ENCODE results near the gene MRPL40. TPM values are rescaled to one million over a fixed set of nuclear protein-coding genes. Genes with fewer than 3 reads are reported as not detected.

The MRPL40 gene
- polyA plus RNA-seq, 4 donors = 25.2 to 33.5 (median 28.9) TPM

- 94 to 95% (median 95%) methylated on average over 8 of the region's 8 CpGs for WGBS, 3 donors
- no peaks in the 10 kb centered on the region for H3K9me3 ChIP-seq (ENCODE audit: control insufficient read depth in 2 of 2, insufficient read depth in 1 of 2, low read depth in 1 of 2, low read length in 1 of 2)
- FAIRE-seq = no peak
Measured at GRCh38 chr22:19394274-19395050, 37.9 kb upstream of the MRPL40 start.

DNA sequence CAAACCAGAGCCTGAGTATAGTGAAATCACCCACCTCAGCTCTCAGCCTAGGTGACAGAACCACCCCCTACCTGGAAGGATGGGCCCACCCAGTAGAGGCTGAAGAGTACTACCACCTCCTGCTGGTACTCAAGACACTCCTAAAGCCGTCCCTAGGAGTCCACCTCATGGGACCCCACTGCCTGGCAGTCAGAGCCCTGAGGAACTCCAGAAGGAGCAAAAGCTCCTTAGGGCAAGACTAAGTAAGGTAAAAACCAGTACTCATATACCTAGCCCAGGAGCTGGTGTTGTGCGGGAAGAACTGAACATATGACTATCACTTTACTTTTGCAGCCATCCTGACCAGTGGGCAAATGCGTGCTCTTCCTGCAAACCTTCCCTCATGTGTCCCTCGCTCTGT lies 37.1 kb upstream of the MRPL40 start:
- Histone ChIP-seq H3K4me3 (ENCODE audit: low read depth in 1 of 3, low read length in 3 of 3) (no peak overlapping the region), H3K36me3 (ENCODE audit: control insufficient read depth in 3 of 3, insufficient read depth in 2 of 3, low read depth in 1 of 3, low read length in 3 of 3) (peaks cover 9 to 73% (median 24%) of the 10 kb centered on the region in 3 donors), H3K27me3 (ENCODE audit: control insufficient read depth in 3 of 3, insufficient read depth in 3 of 3, low read length in 3 of 3) (no peaks in the 10 kb centered on the region), H3K4me1 (ENCODE audit: control insufficient read depth in 3 of 3, insufficient read depth in 2 of 3, low read depth in 1 of 3, low read length in 2 of 3) (no peaks in the 10 kb centered on the region), H3K9me3 (ENCODE audit: control insufficient read depth in 2 of 2, insufficient read depth in 1 of 2, low read depth in 1 of 2, low read length in 1 of 2) (no peaks in the 10 kb centered on the region), H3K27ac (ENCODE audit: low read depth in 1 of 3, low read length in 2 of 3) (no peak overlapping the region)
- FAIRE-seq (no peak), DNase-seq (no peak)
- 95 to 100% (median 96%) methylated on average over 4 of the region's 4 CpGs for WGBS, 3 donors

More at GRCh38 chr22:19394274-19395050, 37.9 kb upstream of the MRPL40 start:
- Histone ChIP-seq H3K27ac (ENCODE audit: low read depth in 1 of 3, low read length in 2 of 3) (no peak overlapping the region), H3K36me3 (ENCODE audit: control insufficient read depth in 3 of 3, insufficient read depth in 2 of 3, low read depth in 1 of 3, low read length in 3 of 3) (peaks cover 9 to 80% (median 27%) of the 10 kb centered on the region in 3 donors), H3K27me3 (ENCODE audit: control insufficient read depth in 3 of 3, insufficient read depth in 3 of 3, low read length in 3 of 3) (no peaks in the 10 kb centered on the region), H3K4me3 (ENCODE audit: low read depth in 1 of 3, low read length in 3 of 3) (no peak overlapping the region), H3K4me1 (ENCODE audit: control insufficient read depth in 3 of 3, insufficient read depth in 2 of 3, low read depth in 1 of 3, low read length in 2 of 3) (no peaks in the 10 kb centered on the region)
- DNase-seq = no peak

DNA sequence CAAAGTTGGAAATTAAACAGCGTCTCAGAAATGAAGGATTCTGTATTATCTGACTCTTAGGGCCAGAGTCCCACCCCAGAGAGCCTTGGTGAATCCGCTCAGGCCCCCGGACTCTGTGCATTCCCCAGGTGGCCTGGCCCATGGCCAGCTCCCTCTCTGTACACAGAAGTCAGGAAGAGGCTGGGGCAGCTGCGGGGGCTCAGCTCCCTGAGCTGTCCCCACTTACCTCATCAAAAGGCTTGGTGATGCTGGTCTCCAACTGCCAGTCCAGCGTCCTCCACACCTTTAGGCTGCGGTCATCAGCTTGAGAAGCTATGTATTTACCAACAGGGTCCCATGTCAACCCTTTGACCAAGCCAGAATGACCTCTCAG lies 35.8 kb upstream of the MRPL40 start:
- DNase-seq = no peak
- Histone ChIP-seq H3K27ac (ENCODE audit: low read depth in 1 of 3, low read length in 2 of 3) (no peak overlapping the region), H3K4me1 (ENCODE audit: control insufficient read depth in 3 of 3, insufficient read depth in 2 of 3, low read depth in 1 of 3, low read length in 2 of 3) (no peaks in the 10 kb centered on the region), H3K27me3 (ENCODE audit: control insufficient read depth in 3 of 3, insufficient read depth in 3 of 3, low read length in 3 of 3) (no peaks in the 10 kb centered on the region), H3K4me3 (ENCODE audit: low read depth in 1 of 3, low read length in 3 of 3) (no peak overlapping the region), H3K9me3 (ENCODE audit: control insufficient read depth in 2 of 2, insufficient read depth in 1 of 2, low read depth in 1 of 2, low read length in 1 of 2) (no peaks in the 10 kb centered on the region), H3K36me3 (ENCODE audit: control insufficient read depth in 3 of 3, insufficient read depth in 2 of 3, low read depth in 1 of 3, low read length in 3 of 3) (peaks cover 13 to 73% (median 25%) of the 10 kb centered on the region in 3 donors)
- 86 to 94% (median 93%) methylated on average over 6 of the region's 6 CpGs for WGBS, 3 donors
- FAIRE-seq = no peak

GRCh38 chr22:19396934-19397733 lies 35.2 kb upstream of the MRPL40 start:
- no peak overlapping the region for H3K4me3 ChIP-seq (ENCODE audit: low read depth in 1 of 3, low read length in 3 of 3)

DNA sequence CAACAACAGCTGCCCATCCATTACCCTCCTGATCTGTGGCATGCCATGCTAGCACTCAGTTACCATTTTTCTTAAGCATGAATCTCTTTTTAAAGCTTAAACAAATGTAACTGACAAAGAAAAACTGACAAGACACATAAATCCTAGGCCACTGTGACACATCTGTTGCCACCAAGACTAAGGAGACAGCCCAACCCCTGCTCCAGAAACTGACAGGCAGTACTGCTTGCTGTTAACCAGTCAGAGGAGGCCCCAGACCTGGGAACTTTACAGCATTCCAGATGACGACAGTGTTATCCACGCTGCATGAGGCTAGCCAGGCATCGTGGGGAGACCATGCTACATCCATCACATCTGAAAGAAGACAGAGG lies 34.6 kb upstream of the MRPL40 start:
- FAIRE-seq (no peak), DNase-seq (no peak)
- Histone ChIP-seq H3K27ac (ENCODE audit: low read depth in 1 of 3, low read length in 2 of 3) (no peak overlapping the region), H3K4me3 (ENCODE audit: low read depth in 1 of 3, low read length in 3 of 3) (no peak overlapping the region), H3K9me3 (ENCODE audit: control insufficient read depth in 2 of 2, insufficient read depth in 1 of 2, low read depth in 1 of 2, low read length in 1 of 2) (no peaks in the 10 kb centered on the region), H3K27me3 (ENCODE audit: control insufficient read depth in 3 of 3, insufficient read depth in 3 of 3, low read length in 3 of 3) (no peaks in the 10 kb centered on the region), H3K4me1 (ENCODE audit: control insufficient read depth in 3 of 3, insufficient read depth in 2 of 3, low read depth in 1 of 3, low read length in 2 of 3) (no peaks in the 10 kb centered on the region), H3K36me3 (ENCODE audit: control insufficient read depth in 3 of 3, insufficient read depth in 2 of 3, low read depth in 1 of 3, low read length in 3 of 3) (peaks cover 10 to 66% (median 22%) of the 10 kb centered on the region in 3 donors)
- 89 to 100% (median 96%) methylated on average over 3 of the region's 3 CpGs for WGBS, 3 donors

More at GRCh38 chr22:19396934-19397733, 35.2 kb upstream of the MRPL40 start:
- no peak overlapping the region for H3K27ac ChIP-seq (ENCODE audit: low read depth in 1 of 3, low read length in 2 of 3)
- H3K4me1 ChIP-seq (ENCODE audit: control insufficient read depth in 3 of 3, insufficient read depth in 2 of 3, low read depth in 1 of 3, low read length in 2 of 3) = no peaks in the 10 kb centered on the region
- FAIRE-seq (no peak), DNase-seq (no peak)
- peaks cover 11 to 72% (median 22%) of the 10 kb centered on the region in 3 donors for H3K36me3 ChIP-seq (ENCODE audit: control insufficient read depth in 3 of 3, insufficient read depth in 2 of 3, low read depth in 1 of 3, low read length in 3 of 3)
- H3K27me3 ChIP-seq (ENCODE audit: control insufficient read depth in 3 of 3, insufficient read depth in 3 of 3, low read length in 3 of 3) = no peaks in the 10 kb centered on the region
- WGBS, 3 donors = 90 to 93% (median 91%) methylated on average over 6 of the region's 6 CpGs
- no peaks in the 10 kb centered on the region for H3K9me3 ChIP-seq (ENCODE audit: control insufficient read depth in 2 of 2, insufficient read depth in 1 of 2, low read depth in 1 of 2, low read length in 1 of 2)

DNA sequence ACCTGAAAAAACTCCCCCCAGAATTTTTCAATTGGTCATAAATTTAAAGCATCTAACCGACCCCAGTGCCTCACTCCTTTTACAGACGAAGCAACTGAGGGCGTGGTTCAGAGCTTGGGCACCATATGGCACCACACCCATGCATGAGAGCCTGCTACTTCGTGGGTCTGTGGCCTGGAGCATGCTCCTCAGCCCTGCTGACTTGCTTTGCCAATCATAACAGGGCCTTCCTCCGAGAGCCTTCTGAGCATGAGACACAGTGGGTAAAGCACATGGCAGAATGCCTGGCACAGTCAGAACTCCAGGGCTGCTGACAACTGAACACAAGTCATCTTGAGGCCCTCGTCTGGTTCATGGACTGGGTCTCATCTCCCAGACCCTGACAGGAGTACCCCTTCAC lies 34.1 kb upstream of the MRPL40 start:
- H3K27ac ChIP-seq (ENCODE audit: low read depth in 1 of 3, low read length in 2 of 3) = no peak overlapping the region
- H3K36me3 ChIP-seq (ENCODE audit: control insufficient read depth in 3 of 3, insufficient read depth in 2 of 3, low read depth in 1 of 3, low read length in 3 of 3) = peaks cover 7 to 63% (median 22%) of the 10 kb centered on the region in 3 donors
- H3K27me3 ChIP-seq (ENCODE audit: control insufficient read depth in 3 of 3, insufficient read depth in 3 of 3, low read length in 3 of 3) = no peaks in the 10 kb centered on the region
- 67 to 76% (median 70%) methylated on average over 6 of the region's 6 CpGs for WGBS, 3 donors
- H3K9me3 ChIP-seq (ENCODE audit: control insufficient read depth in 2 of 2, insufficient read depth in 1 of 2, low read depth in 1 of 2, low read length in 1 of 2) = no peaks in the 10 kb centered on the region
- DNase-seq = no peak
- FAIRE-seq = no peak
- no peak overlapping the region for H3K4me3 ChIP-seq (ENCODE audit: low read depth in 1 of 3, low read length in 3 of 3)
- no peaks in the 10 kb centered on the region for H3K4me1 ChIP-seq (ENCODE audit: control insufficient read depth in 3 of 3, insufficient read depth in 2 of 3, low read depth in 1 of 3, low read length in 2 of 3)

DNA sequence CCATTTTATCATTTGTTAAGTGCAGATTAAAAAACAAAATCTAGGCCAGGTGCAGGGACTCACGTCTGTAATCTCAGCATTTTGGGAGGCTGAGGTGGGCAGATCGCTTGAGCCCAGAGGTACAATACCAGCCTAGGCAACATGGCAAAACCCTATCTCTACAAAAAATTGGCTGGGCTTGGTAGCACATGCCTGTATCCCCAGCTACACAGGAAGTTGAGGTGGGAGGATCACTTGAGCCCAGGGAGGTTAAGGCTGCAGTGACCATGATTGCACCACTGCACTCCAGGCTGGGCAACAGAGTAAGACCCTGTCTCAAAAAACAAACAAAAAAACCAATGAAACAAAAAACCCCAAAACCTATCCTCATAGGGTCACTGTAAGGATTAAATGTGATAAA lies 33.7 kb upstream of the MRPL40 start:
- DNase-seq (no peak), FAIRE-seq (no peak)
- peaks cover 7 to 62% (median 22%) of the 10 kb centered on the region in 3 donors for H3K36me3 ChIP-seq (ENCODE audit: control insufficient read depth in 3 of 3, insufficient read depth in 2 of 3, low read depth in 1 of 3, low read length in 3 of 3)
- H3K4me1 ChIP-seq (ENCODE audit: control insufficient read depth in 3 of 3, insufficient read depth in 2 of 3, low read depth in 1 of 3, low read length in 2 of 3) = no peaks in the 10 kb centered on the region
- H3K9me3 ChIP-seq (ENCODE audit: control insufficient read depth in 2 of 2, insufficient read depth in 1 of 2, low read depth in 1 of 2, low read length in 1 of 2) = no peaks in the 10 kb centered on the region
- WGBS, 3 donors = 89 to 92% (median 91%) methylated on average over 2 of the region's 2 CpGs
- H3K27ac ChIP-seq (ENCODE audit: low read depth in 1 of 3, low read length in 2 of 3) = no peak overlapping the region
- no peak overlapping the region for H3K4me3 ChIP-seq (ENCODE audit: low read depth in 1 of 3, low read length in 3 of 3)
- no peaks in the 10 kb centered on the region for H3K27me3 ChIP-seq (ENCODE audit: control insufficient read depth in 3 of 3, insufficient read depth in 3 of 3, low read length in 3 of 3)

DNA sequence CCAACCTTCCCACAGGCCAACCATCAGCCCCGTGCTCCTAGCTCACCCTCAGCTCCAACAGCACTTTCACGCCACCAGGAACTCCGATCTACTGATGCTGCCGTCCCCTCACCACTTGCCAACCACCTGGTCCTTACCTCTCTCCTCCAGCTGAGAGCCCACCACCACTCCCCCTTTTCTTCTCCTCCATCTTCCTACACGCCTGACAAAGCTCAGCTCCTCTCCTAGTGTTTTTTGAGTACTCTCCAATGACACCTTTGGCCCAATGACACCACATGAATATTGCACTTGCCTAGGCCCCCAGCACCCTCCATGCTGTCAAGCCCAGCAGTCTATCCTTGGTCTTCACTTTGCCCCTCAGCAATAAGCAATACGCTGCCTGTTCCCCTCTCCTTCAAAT lies 31.5 kb upstream of the MRPL40 start:
- H3K27ac ChIP-seq (ENCODE audit: low read depth in 1 of 3, low read length in 2 of 3) = no peak overlapping the region
- no peak for DNase-seq
- peaks cover 3 to 56% (median 16%) of the 10 kb centered on the region in 3 donors for H3K36me3 ChIP-seq (ENCODE audit: control insufficient read depth in 3 of 3, insufficient read depth in 2 of 3, low read depth in 1 of 3, low read length in 3 of 3)
- H3K4me1 ChIP-seq (ENCODE audit: control insufficient read depth in 3 of 3, insufficient read depth in 2 of 3, low read depth in 1 of 3, low read length in 2 of 3) = no peaks in the 10 kb centered on the region
- H3K9me3 ChIP-seq (ENCODE audit: control insufficient read depth in 2 of 2, insufficient read depth in 1 of 2, low read depth in 1 of 2, low read length in 1 of 2) = no peaks in the 10 kb centered on the region
- no peak overlapping the region for H3K4me3 ChIP-seq (ENCODE audit: low read depth in 1 of 3, low read length in 3 of 3)
- WGBS, 3 donors = 95% methylated on average over 6 of the region's 6 CpGs
- FAIRE-seq = no peak
- H3K27me3 ChIP-seq (ENCODE audit: control insufficient read depth in 3 of 3, insufficient read depth in 3 of 3, low read length in 3 of 3) = no peaks in the 10 kb centered on the region

Measured in small intestine (tissue), 7 donors.